ENCODE results near the gene CHTOP. TPM values are rescaled to one million over a fixed set of nuclear protein-coding genes. Genes with fewer than 3 reads are reported as not detected.

Gene CHTOP
- total and polyA plus RNA-seq, 2 of the 8 experiments (the other 6 are each of a cell fraction or from before 2014, with no cell fraction given): 84.6 to 104 TPM

DNA sequence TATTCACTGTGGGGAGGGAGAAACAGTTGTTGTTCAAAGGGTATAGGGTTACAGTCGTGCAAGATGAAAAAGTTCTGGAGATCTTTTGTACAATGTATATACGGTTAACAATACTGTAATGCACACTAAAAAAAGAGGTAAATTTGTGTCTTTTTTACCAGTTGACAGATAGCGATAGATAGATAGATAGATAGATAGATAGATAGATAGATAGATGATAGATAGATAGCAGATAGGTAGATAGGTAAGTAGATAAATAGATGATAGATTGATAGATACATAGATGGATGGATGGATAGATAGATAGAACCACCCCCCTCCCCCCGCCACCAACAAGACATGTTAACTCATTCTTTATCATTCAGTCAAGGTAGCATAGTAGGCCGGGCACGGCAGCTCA lies 31.1 kb upstream of the CHTOP start (continued):
- TF ChIP-seq, protein P1, sequence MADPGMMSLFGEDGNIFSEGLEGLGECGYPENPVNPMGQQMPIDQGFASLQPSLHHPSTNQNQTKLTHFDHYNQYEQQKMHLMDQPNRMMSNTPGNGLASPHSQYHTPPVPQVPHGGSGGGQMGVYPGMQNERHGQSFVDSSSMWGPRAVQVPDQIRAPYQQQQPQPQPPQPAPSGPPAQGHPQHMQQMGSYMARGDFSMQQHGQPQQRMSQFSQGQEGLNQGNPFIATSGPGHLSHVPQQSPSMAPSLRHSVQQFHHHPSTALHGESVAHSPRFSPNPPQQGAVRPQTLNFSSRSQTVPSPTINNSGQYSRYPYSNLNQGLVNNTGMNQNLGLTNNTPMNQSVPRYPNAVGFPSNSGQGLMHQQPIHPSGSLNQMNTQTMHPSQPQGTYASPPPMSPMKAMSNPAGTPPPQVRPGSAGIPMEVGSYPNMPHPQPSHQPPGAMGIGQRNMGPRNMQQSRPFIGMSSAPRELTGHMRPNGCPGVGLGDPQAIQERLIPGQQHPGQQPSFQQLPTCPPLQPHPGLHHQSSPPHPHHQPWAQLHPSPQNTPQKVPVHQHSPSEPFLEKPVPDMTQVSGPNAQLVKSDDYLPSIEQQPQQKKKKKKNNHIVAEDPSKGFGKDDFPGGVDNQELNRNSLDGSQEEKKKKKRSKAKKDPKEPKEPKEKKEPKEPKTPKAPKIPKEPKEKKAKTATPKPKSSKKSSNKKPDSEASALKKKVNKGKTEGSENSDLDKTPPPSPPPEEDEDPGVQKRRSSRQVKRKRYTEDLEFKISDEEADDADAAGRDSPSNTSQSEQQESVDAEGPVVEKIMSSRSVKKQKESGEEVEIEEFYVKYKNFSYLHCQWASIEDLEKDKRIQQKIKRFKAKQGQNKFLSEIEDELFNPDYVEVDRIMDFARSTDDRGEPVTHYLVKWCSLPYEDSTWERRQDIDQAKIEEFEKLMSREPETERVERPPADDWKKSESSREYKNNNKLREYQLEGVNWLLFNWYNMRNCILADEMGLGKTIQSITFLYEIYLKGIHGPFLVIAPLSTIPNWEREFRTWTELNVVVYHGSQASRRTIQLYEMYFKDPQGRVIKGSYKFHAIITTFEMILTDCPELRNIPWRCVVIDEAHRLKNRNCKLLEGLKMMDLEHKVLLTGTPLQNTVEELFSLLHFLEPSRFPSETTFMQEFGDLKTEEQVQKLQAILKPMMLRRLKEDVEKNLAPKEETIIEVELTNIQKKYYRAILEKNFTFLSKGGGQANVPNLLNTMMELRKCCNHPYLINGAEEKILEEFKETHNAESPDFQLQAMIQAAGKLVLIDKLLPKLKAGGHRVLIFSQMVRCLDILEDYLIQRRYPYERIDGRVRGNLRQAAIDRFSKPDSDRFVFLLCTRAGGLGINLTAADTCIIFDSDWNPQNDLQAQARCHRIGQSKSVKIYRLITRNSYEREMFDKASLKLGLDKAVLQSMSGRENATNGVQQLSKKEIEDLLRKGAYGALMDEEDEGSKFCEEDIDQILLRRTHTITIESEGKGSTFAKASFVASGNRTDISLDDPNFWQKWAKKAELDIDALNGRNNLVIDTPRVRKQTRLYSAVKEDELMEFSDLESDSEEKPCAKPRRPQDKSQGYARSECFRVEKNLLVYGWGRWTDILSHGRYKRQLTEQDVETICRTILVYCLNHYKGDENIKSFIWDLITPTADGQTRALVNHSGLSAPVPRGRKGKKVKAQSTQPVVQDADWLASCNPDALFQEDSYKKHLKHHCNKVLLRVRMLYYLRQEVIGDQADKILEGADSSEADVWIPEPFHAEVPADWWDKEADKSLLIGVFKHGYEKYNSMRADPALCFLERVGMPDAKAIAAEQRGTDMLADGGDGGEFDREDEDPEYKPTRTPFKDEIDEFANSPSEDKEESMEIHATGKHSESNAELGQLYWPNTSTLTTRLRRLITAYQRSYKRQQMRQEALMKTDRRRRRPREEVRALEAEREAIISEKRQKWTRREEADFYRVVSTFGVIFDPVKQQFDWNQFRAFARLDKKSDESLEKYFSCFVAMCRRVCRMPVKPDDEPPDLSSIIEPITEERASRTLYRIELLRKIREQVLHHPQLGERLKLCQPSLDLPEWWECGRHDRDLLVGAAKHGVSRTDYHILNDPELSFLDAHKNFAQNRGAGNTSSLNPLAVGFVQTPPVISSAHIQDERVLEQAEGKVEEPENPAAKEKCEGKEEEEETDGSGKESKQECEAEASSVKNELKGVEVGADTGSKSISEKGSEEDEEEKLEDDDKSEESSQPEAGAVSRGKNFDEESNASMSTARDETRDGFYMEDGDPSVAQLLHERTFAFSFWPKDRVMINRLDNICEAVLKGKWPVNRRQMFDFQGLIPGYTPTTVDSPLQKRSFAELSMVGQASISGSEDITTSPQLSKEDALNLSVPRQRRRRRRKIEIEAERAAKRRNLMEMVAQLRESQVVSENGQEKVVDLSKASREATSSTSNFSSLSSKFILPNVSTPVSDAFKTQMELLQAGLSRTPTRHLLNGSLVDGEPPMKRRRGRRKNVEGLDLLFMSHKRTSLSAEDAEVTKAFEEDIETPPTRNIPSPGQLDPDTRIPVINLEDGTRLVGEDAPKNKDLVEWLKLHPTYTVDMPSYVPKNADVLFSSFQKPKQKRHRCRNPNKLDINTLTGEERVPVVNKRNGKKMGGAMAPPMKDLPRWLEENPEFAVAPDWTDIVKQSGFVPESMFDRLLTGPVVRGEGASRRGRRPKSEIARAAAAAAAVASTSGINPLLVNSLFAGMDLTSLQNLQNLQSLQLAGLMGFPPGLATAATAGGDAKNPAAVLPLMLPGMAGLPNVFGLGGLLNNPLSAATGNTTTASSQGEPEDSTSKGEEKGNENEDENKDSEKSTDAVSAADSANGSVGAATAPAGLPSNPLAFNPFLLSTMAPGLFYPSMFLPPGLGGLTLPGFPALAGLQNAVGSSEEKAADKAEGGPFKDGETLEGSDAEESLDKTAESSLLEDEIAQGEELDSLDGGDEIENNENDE (IDR thresholded peaks at IDR 0.05; ENCODE audit: insufficient replicate concordance, low read length): no peak
- TF ChIP-seq SP2 (IDR thresholded peaks at IDR 0.05; ENCODE audit: low read length): no peak
- TF ChIP-seq CHD2 (IDR thresholded peaks at IDR 0.05; ENCODE audit: low read length): no peak
- TF ChIP-seq, protein P2, sequence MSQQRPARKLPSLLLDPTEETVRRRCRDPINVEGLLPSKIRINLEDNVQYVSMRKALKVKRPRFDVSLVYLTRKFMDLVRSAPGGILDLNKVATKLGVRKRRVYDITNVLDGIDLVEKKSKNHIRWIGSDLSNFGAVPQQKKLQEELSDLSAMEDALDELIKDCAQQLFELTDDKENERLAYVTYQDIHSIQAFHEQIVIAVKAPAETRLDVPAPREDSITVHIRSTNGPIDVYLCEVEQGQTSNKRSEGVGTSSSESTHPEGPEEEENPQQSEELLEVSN (IDR thresholded peaks at IDR 0.05): no peak
- no peak for TF ChIP-seq EGR1 (IDR thresholded peaks at IDR 0.05; ENCODE audit: borderline replicate concordance, low read depth, low read length)
- TF ChIP-seq, protein P3, sequence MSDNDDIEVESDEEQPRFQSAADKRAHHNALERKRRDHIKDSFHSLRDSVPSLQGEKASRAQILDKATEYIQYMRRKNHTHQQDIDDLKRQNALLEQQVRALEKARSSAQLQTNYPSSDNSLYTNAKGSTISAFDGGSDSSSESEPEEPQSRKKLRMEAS (IDR thresholded peaks at IDR 0.05): no peak
- no peak for TF ChIP-seq EZH2 (IDR thresholded peaks at IDR 0.05; ENCODE audit: low read depth, low read length, severe bottlenecking)
- no peak for TF ChIP-seq YY1 (IDR thresholded peaks at IDR 0.05; ENCODE audit: low read depth, low read length)
- TF ChIP-seq GABPA (IDR thresholded peaks at IDR 0.05; ENCODE audit: borderline replicate concordance, insufficient read depth, low read length): no peak
- no peak for TF ChIP-seq TAF1 (IDR thresholded peaks at IDR 0.05; ENCODE audit: low read depth, low read length)
- TF ChIP-seq RBBP5 (IDR thresholded peaks at IDR 0.05; ENCODE audit: borderline replicate concordance, low read depth, low read length): no peak
- no peak for TF ChIP-seq JUND (IDR thresholded peaks at IDR 0.05; ENCODE audit: low read length)
